ENCODE measurements around the gene EPM2AIP1.

EPM2AIP1 gene

GRCh38 chr3:37017683-37018082, 24.8 kb upstream of the EPM2AIP1 start:
- Histone ChIP-seq H3K4me1 (ENCODE audit: control insufficient read depth, low read depth, low read length) (no peaks in the 10 kb centered on the region), H4K5ac (ENCODE audit: low read length) (no peak overlapping the region), H2BK15ac (replicated peaks; ENCODE audit: low read depth) (no peak overlapping the region), H3K79me2 (ENCODE audit: control insufficient read depth, insufficient read depth, low read length) (no peaks in the 10 kb centered on the region), H2BK5ac (ENCODE audit: low read length) (no peak overlapping the region), H3K56ac (ENCODE audit: low read length) (no peak overlapping the region), H3K4ac (ENCODE audit: low read depth, low read length) (no peak overlapping the region), H3K36me3 (ENCODE audit: control insufficient read depth, insufficient read depth, low read length) (peaks cover 19% of the 10 kb centered on the region), H2AK5ac (ENCODE audit: low read length) (no peak overlapping the region), H3K79me1 (ENCODE audit: low read length) (no peaks in the 10 kb centered on the region), H3K23ac (ENCODE audit: low read length) (no peak overlapping the region), H3K27me3 (ENCODE audit: insufficient read depth, low read length, poor library complexity) (no peaks in the 10 kb centered on the region), H2BK120ac (ENCODE audit: low read depth, low read length) (no peak overlapping the region), H3K4me2 (ENCODE audit: low read length) (no peak overlapping the region), H3K27ac (ENCODE audit: low read depth, low read length) (no peak overlapping the region), H3K9ac (ENCODE audit: low read length) (no peak overlapping the region), H3K4me3 (ENCODE audit: low read length) (no peak overlapping the region), H3K18ac (ENCODE audit: low read length) (no peak overlapping the region), H4K8ac (ENCODE audit: low read depth, low read length) (no peak overlapping the region)
- WGBS (ENCODE audit: extremely low coverage, insufficient coverage, low lambda C conversion rate) = no CpG with 5 or more reads among the region's 3 CpGs
- DNase-seq = no peak

GRCh38 chr3:37016903-37017302, 24.0 kb upstream of the EPM2AIP1 start:
- WGBS (ENCODE audit: extremely low coverage, insufficient coverage, low lambda C conversion rate) = no CpG with 5 or more reads among the region's 8 CpGs

GRCh38 chr3:37015642-37016041, 22.7 kb upstream of the EPM2AIP1 start:
- H3K4me1 ChIP-seq (ENCODE audit: control insufficient read depth, low read depth, low read length) = no peaks in the 10 kb centered on the region
- H2BK120ac ChIP-seq (ENCODE audit: low read depth, low read length) = no peak overlapping the region
- no peaks in the 10 kb centered on the region for H3K79me1 ChIP-seq (ENCODE audit: low read length)
- peaks cover 14% of the 10 kb centered on the region for H3K36me3 ChIP-seq (ENCODE audit: control insufficient read depth, insufficient read depth, low read length)
- no peak overlapping the region for H3K18ac ChIP-seq (ENCODE audit: low read length)
- no peaks in the 10 kb centered on the region for H3K27me3 ChIP-seq (ENCODE audit: insufficient read depth, low read length, poor library complexity)
- DNase-seq = no peak
- no peak overlapping the region for H2AK5ac ChIP-seq (ENCODE audit: low read length)
- H4K5ac ChIP-seq (ENCODE audit: low read length) = no peak overlapping the region
- H2BK5ac ChIP-seq (ENCODE audit: low read length) = no peak overlapping the region
- no peak overlapping the region for H3K23ac ChIP-seq (ENCODE audit: low read length)
- H3K79me2 ChIP-seq (ENCODE audit: control insufficient read depth, insufficient read depth, low read length) = no peaks in the 10 kb centered on the region
- H2BK15ac ChIP-seq (replicated peaks; ENCODE audit: low read depth) = no peak overlapping the region
- no CpG with 5 or more reads among the region's 5 CpGs for WGBS (ENCODE audit: extremely low coverage, insufficient coverage, low lambda C conversion rate)
- H3K9ac ChIP-seq (ENCODE audit: low read length) = no peak overlapping the region
- H4K8ac ChIP-seq (ENCODE audit: low read depth, low read length) = no peak overlapping the region
- no peak overlapping the region for H3K56ac ChIP-seq (ENCODE audit: low read length)
- no peak overlapping the region for H3K27ac ChIP-seq (ENCODE audit: low read depth, low read length)
- H3K4me3 ChIP-seq (ENCODE audit: low read length) = no peak overlapping the region
- H3K4me2 ChIP-seq (ENCODE audit: low read length) = no peak overlapping the region
- no peak overlapping the region for H3K4ac ChIP-seq (ENCODE audit: low read depth, low read length)

More at GRCh38 chr3:37016903-37017302, 24.0 kb upstream of the EPM2AIP1 start:
- Histone ChIP-seq H4K5ac (ENCODE audit: low read length) (no peak overlapping the region), H3K9ac (ENCODE audit: low read length) (no peak overlapping the region), H3K4ac (ENCODE audit: low read depth, low read length) (no peak overlapping the region), H3K23ac (ENCODE audit: low read length) (no peak overlapping the region), H3K56ac (ENCODE audit: low read length) (no peak overlapping the region), H2BK5ac (ENCODE audit: low read length) (no peak overlapping the region), H4K8ac (ENCODE audit: low read depth, low read length) (no peak overlapping the region), H3K18ac (ENCODE audit: low read length) (no peak overlapping the region), H3K4me3 (ENCODE audit: low read length) (no peak overlapping the region), H3K27me3 (ENCODE audit: insufficient read depth, low read length, poor library complexity) (no peaks in the 10 kb centered on the region), H2BK15ac (replicated peaks; ENCODE audit: low read depth) (no peak overlapping the region), H3K36me3 (ENCODE audit: control insufficient read depth, insufficient read depth, low read length) (peaks cover 19% of the 10 kb centered on the region), H3K27ac (ENCODE audit: low read depth, low read length) (no peak overlapping the region), H3K79me2 (ENCODE audit: control insufficient read depth, insufficient read depth, low read length) (no peaks in the 10 kb centered on the region), H2AK5ac (ENCODE audit: low read length) (no peak overlapping the region), H2BK120ac (ENCODE audit: low read depth, low read length) (no peak overlapping the region), H3K4me1 (ENCODE audit: control insufficient read depth, low read depth, low read length) (no peaks in the 10 kb centered on the region), H3K4me2 (ENCODE audit: low read length) (no peak overlapping the region), H3K79me1 (ENCODE audit: low read length) (no peaks in the 10 kb centered on the region)
- no peak for DNase-seq

DNA sequence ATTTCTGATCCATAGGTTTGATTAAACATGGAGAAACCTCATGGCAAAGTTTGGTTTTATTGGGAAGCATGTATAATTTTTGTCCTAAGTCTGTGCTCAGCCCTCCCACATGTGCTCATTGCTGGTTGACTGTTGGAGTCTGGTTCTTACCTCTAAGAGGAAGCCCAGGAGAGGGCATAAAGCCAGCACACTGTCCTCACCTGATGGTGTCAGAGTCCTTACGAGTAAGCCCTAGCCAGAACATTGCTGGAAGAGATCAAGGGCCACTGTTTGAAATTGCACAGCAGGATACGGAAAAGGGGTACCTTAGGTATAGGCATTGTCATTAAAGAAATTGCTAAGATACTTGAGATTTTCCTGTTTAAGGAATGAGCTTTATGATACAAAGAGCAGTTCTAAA, 21.7 kb upstream of the EPM2AIP1 start:
- Histone ChIP-seq H2BK5ac (ENCODE audit: low read length) (no peak overlapping the region), H3K23ac (ENCODE audit: low read length) (no peak overlapping the region), H3K4me3 (ENCODE audit: low read length) (no peak overlapping the region), H2BK15ac (replicated peaks; ENCODE audit: low read depth) (no peak overlapping the region), H3K9ac (ENCODE audit: low read length) (no peak overlapping the region), H3K79me2 (ENCODE audit: control insufficient read depth, insufficient read depth, low read length) (no peaks in the 10 kb centered on the region), H4K5ac (ENCODE audit: low read length) (no peak overlapping the region), H2AK5ac (ENCODE audit: low read length) (no peak overlapping the region), H4K8ac (ENCODE audit: low read depth, low read length) (no peak overlapping the region), H3K79me1 (ENCODE audit: low read length) (no peaks in the 10 kb centered on the region), H2BK120ac (ENCODE audit: low read depth, low read length) (no peak overlapping the region), H3K56ac (ENCODE audit: low read length) (no peak overlapping the region), H3K4me1 (ENCODE audit: control insufficient read depth, low read depth, low read length) (no peaks in the 10 kb centered on the region), H3K18ac (ENCODE audit: low read length) (no peak overlapping the region), H3K27me3 (ENCODE audit: insufficient read depth, low read length, poor library complexity) (no peaks in the 10 kb centered on the region), H3K27ac (ENCODE audit: low read depth, low read length) (no peak overlapping the region), H3K4ac (ENCODE audit: low read depth, low read length) (no peak overlapping the region), H3K36me3 (ENCODE audit: control insufficient read depth, insufficient read depth, low read length) (peaks cover 9% of the 10 kb centered on the region), H3K4me2 (ENCODE audit: low read length) (no peak overlapping the region)
- no peak for DNase-seq
- WGBS (ENCODE audit: extremely low coverage, insufficient coverage, low lambda C conversion rate) = no CpG with 5 or more reads among the region's 2 CpGs

DNA sequence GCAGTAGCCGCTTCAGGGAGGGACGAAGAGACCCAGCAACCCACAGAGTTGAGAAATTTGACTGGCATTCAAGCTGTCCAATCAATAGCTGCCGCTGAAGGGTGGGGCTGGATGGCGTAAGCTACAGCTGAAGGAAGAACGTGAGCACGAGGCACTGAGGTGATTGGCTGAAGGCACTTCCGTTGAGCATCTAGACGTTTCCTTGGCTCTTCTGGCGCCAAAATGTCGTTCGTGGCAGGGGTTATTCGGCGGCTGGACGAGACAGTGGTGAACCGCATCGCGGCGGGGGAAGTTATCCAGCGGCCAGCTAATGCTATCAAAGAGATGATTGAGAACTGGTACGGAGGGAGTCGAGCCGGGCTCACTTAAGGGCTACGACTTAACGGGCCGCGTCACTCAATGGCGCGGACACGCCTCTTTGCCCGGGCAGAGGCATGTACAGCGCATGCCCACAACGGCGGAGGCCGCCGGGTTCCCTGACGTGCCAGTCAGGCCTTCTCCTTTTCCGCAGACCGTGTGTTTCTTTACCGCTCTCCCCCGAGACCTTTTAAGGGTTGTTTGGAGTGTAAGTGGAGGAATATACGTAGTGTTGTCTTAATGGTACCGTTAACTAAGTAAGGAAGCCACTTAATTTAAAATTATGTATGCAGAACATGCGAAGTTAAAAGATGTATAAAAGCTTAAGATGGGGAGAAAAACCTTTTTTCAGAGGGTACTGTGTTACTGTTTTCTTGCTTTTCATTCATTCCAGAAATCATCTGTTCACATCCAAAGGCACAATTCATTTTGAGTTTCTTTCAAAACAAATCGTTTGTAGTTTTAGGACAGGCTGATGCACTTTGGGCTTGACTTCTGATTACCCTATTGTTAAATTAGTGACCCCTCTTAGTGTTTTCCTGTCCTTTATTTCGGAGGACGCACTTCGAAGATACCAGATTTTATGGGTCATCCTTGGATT, 674 bp upstream of the EPM2AIP1 start, which contains the start of gene MLH1:
TSS of gene MLH1 (plus strand) at position 193 of the 958 bp plus-strand sequence. CDS start at position 223, 30 bp downstream.
- WGBS (ENCODE audit: extremely low coverage, insufficient coverage, low lambda C conversion rate) = no CpG with 5 or more reads among the region's 47 CpGs
- no peak within 1 kb of the TSS for H2BK15ac ChIP-seq (replicated peaks; ENCODE audit: low read depth)
- H2BK5ac ChIP-seq (ENCODE audit: low read length) = peak within 1 kb of the TSS; percentile 95
- peak within 1 kb of the TSS; percentile 94 for H3K4me3 ChIP-seq (ENCODE audit: low read length)
- H3K9ac ChIP-seq (ENCODE audit: low read length) = peak within 1 kb of the TSS; percentile 99
- H3K27me3 ChIP-seq (ENCODE audit: insufficient read depth, low read length, poor library complexity) = no peaks in the 10 kb centered on the region
- peak within 1 kb of the TSS; percentile 85 for H3K4ac ChIP-seq (ENCODE audit: low read depth, low read length)
- no peaks in the 10 kb centered on the region for H3K36me3 ChIP-seq (ENCODE audit: control insufficient read depth, insufficient read depth, low read length)
- H2BK120ac ChIP-seq (ENCODE audit: low read depth, low read length) = no peak within 1 kb of the TSS
- DNase-seq = peak; percentile 100
- H4K5ac ChIP-seq (ENCODE audit: low read length) = no peak within 1 kb of the TSS
- peak within 1 kb of the TSS; percentile 95 for H3K23ac ChIP-seq (ENCODE audit: low read length)
- H3K56ac ChIP-seq (ENCODE audit: low read length) = peak within 1 kb of the TSS; percentile 99
- peak within 1 kb of the TSS; percentile 68 for H2AK5ac ChIP-seq (ENCODE audit: low read length)
- peak within 1 kb of the TSS; percentile 89 for H3K27ac ChIP-seq (ENCODE audit: low read depth, low read length)
- H4K8ac ChIP-seq (ENCODE audit: low read depth, low read length) = no peak within 1 kb of the TSS
- H3K79me2 ChIP-seq (ENCODE audit: control insufficient read depth, insufficient read depth, low read length) = peaks cover 37% of the 10 kb centered on the region
- H3K4me1 ChIP-seq (ENCODE audit: control insufficient read depth, low read depth, low read length) = peaks cover 6% of the 10 kb centered on the region
- peaks cover 7% of the 10 kb centered on the region for H3K79me1 ChIP-seq (ENCODE audit: low read length)
- peak within 1 kb of the TSS; percentile 12 for H3K18ac ChIP-seq (ENCODE audit: low read length)
- H3K4me2 ChIP-seq (ENCODE audit: low read length) = peak within 1 kb of the TSS; percentile 82
